ENCODE data around the gene MEI1. TPM values are rescaled to one million over a fixed set of nuclear protein-coding genes. Genes with fewer than 3 reads are reported as not detected.
"Not testable (repeated sequence)": the region's sequence is repeated elsewhere in the genome, so short reads cannot be mapped to it uniquely, and the experiment has no call there.

MEI1 gene
- total RNA-seq, 1 donor from 2014 or later, result 28.9 TPM

GRCh38 chr22:41668971-41669911 lies 30.1 kb upstream of the MEI1 start:
- TF ChIP-seq CTCF (IDR thresholded peaks at IDR 0.05), result no peak
- no peaks in the 10 kb centered on the region for H3K27me3 Mint-ChIP-seq
- peaks cover 43% of the 10 kb centered on the region for H3K36me3 Mint-ChIP-seq (ENCODE audit: low read depth)
- DNase-seq, result no peak
- ChIA-PET POLR2A (no interaction called here), CTCF (interaction anchor here (3.0 kb wide), 1 partner anchor 28 kb away, joined by 18 read pairs; no protein-coding TSS in a partner anchor)
- no peak overlapping the region for H3K4me3 Mint-ChIP-seq
- peaks cover 5% of the 10 kb centered on the region for H3K4me1 Mint-ChIP-seq
- no peaks in the 10 kb centered on the region for H3K9me3 Mint-ChIP-seq
- intact Hi-C loops (cut with micrococcal nuclease), result no loop called here
- ATAC-seq (ENCODE audit: low read depth), result no peak
- no peak overlapping the region for H3K27ac Mint-ChIP-seq

GRCh38 chr22:41672096-41672495 lies 27.2 kb upstream of the MEI1 start:
- H3K9me3 Mint-ChIP-seq; H3K27me3 Mint-ChIP-seq; H3K4me3 Mint-ChIP-seq; H3K27ac Mint-ChIP-seq; H3K4me1 Mint-ChIP-seq; ATAC-seq (ENCODE audit: low read depth); intact Hi-C loops (cut with micrococcal nuclease); DNase-seq: not testable (repeated sequence)
- POLR2A ChIA-PET, result interaction anchor here (0.8 to 1.2 kb wide), 2 partner anchors 16 to 20 kb away, joined by 3 to 6 read pairs; partner anchors contain the start of gene SNU13
- CTCF ChIA-PET, result interaction anchor here (1.6 kb wide), 1 partner anchor 25 kb away, joined by 4 read pairs; no protein-coding TSS in a partner anchor
- H3K36me3 Mint-ChIP-seq (ENCODE audit: low read depth), result peaks cover 51% of the 10 kb centered on the region

- DNase-seq (no peak), ATAC-seq (ENCODE audit: low read depth) (peak; percentile 40)
- POLR2A ChIA-PET, result interaction anchor here (0.8 to 1.4 kb wide), 2 partner anchors 15 to 21 kb away, joined by 5 to 6 read pairs; partner anchors contain the start of gene SNU13
- Mint-ChIP-seq H3K27me3 (no peaks in the 10 kb centered on the region), H3K4me3 (no peak overlapping the region), H3K4me1 (no peaks in the 10 kb centered on the region), H3K27ac (no peak overlapping the region), H3K36me3 (ENCODE audit: low read depth) (peaks cover 56% of the 10 kb centered on the region), H3K9me3 (no peaks in the 10 kb centered on the region)
- intact Hi-C loops (cut with micrococcal nuclease), result no loop called here
- CTCF ChIA-PET, result interaction anchor here (1.6 kb wide), 1 partner anchor 24 kb away, joined by 4 read pairs; no protein-coding TSS in a partner anchor
- TF ChIP-seq CTCF (IDR thresholded peaks at IDR 0.05), result no peak
These were observed 26.4 kb upstream of the MEI1 start for GRCh38 chr22:41672780-41673509.

- no peak overlapping the region for H3K27ac Mint-ChIP-seq
- H3K4me3 Mint-ChIP-seq, result no peak overlapping the region
- ChIA-PET POLR2A (no interaction called here), CTCF (no interaction called here)
- peaks cover 72% of the 10 kb centered on the region for H3K36me3 Mint-ChIP-seq (ENCODE audit: low read depth)
- H3K4me1 Mint-ChIP-seq, result no peaks in the 10 kb centered on the region
- no peaks in the 10 kb centered on the region for H3K9me3 Mint-ChIP-seq
- DNase-seq (no peak), ATAC-seq (ENCODE audit: low read depth) (no peak)
- H3K27me3 Mint-ChIP-seq, result no peaks in the 10 kb centered on the region
- no peak for TF ChIP-seq CTCF (IDR thresholded peaks at IDR 0.05)
- intact Hi-C loops (cut with micrococcal nuclease), result no loop called here
These were observed 24.4 kb upstream of the MEI1 start for GRCh38 chr22:41674846-41675340.

- ChIA-PET POLR2A (no interaction called here), CTCF (no interaction called here)
- Mint-ChIP-seq H3K4me3 (no peak overlapping the region), H3K27ac (no peak overlapping the region), H3K27me3 (no peaks in the 10 kb centered on the region), H3K9me3 (no peaks in the 10 kb centered on the region), H3K36me3 (ENCODE audit: low read depth) (peaks cover 79% of the 10 kb centered on the region), H3K4me1 (peaks cover 3% of the 10 kb centered on the region)
- no peak for TF ChIP-seq CTCF (IDR thresholded peaks at IDR 0.05)
- intact Hi-C loops (cut with micrococcal nuclease), result no loop called here
- no peak for ATAC-seq (ENCODE audit: low read depth)
- DNase-seq, result no peak
These were observed 23.2 kb upstream of the MEI1 start for GRCh38 chr22:41676134-41676533.

Data from activated B cell treated with CpG ODN at 0.5 μM for 24 hours (primary cell).